ENCODE results near the gene CHMP6.

The CHMP6 gene

GRCh38 chr17:80991645-80992076 lies at the start of gene CHMP6:
CHMP6 (plus strand) TSS chr17:80991841; CDS start chr17:80991919, 78 bp downstream.
- DNase-seq (ENCODE audit: low read depth in 3 of 3, low spot score in 1 of 3): peak in 2 of 3 donors; percentile 49 to 63

- DNase-seq (ENCODE audit: low read depth in 3 of 3, low spot score in 1 of 3): no peak
These were observed 49.0 kb upstream of the CHMP6 start for GRCh38 chr17:80942423-80943345.

GRCh38 chr17:80943346-80944145 lies 48.1 kb upstream of the CHMP6 start:
- no peak for DNase-seq (ENCODE audit: low read depth in 3 of 3, low spot score in 1 of 3)

- no peak for DNase-seq (ENCODE audit: low read depth in 3 of 3, low spot score in 1 of 3)
These were observed 47.3 kb upstream of the CHMP6 start for GRCh38 chr17:80944326-80944725.

- DNase-seq (ENCODE audit: low read depth in 3 of 3, low spot score in 1 of 3): no peak
These were observed 45.9 kb upstream of the CHMP6 start for GRCh38 chr17:80945736-80946135.

GRCh38 chr17:80946449-80946848 lies 45.2 kb upstream of the CHMP6 start:
- DNase-seq (ENCODE audit: low read depth in 3 of 3, low spot score in 1 of 3): no peak

- DNase-seq (ENCODE audit: low read depth in 3 of 3, low spot score in 1 of 3): no peak
These were observed 44.3 kb upstream of the CHMP6 start for GRCh38 chr17:80947200-80947940.

GRCh38 chr17:80948019-80948975 lies 43.3 kb upstream of the CHMP6 start:
- DNase-seq (ENCODE audit: low read depth in 3 of 3, low spot score in 1 of 3): no peak

GRCh38 chr17:80948976-80949450 lies 42.6 kb upstream of the CHMP6 start:
- DNase-seq (ENCODE audit: low read depth in 3 of 3, low spot score in 1 of 3): no peak

- no peak for DNase-seq (ENCODE audit: low read depth in 3 of 3, low spot score in 1 of 3)
These were observed 41.9 kb upstream of the CHMP6 start for GRCh38 chr17:80949451-80950421.

- DNase-seq (ENCODE audit: low read depth in 3 of 3, low spot score in 1 of 3): no peak
These were observed 41.0 kb upstream of the CHMP6 start for GRCh38 chr17:80950466-80951120.

GRCh38 chr17:80951121-80952090 lies 40.2 kb upstream of the CHMP6 start:
- no peak for DNase-seq (ENCODE audit: low read depth in 3 of 3, low spot score in 1 of 3)

- no peak for DNase-seq (ENCODE audit: low read depth in 3 of 3, low spot score in 1 of 3)
These were observed 39.4 kb upstream of the CHMP6 start for GRCh38 chr17:80952291-80952690.

- no peak for DNase-seq (ENCODE audit: low read depth in 3 of 3, low spot score in 1 of 3)
These were observed 37.9 kb upstream of the CHMP6 start for GRCh38 chr17:80953471-80954315.

GRCh38 chr17:80955078-80955477 lies 36.6 kb upstream of the CHMP6 start:
- no peak for DNase-seq (ENCODE audit: low read depth in 3 of 3, low spot score in 1 of 3)

- no peak for DNase-seq (ENCODE audit: low read depth in 3 of 3, low spot score in 1 of 3)
These were observed 35.9 kb upstream of the CHMP6 start for GRCh38 chr17:80955671-80956280.
